GM21529 (cell line): ENCODE data around the gene ULK4.

Source experiments
- ATAC-seq: cut with Tn5 transposase; IDR thresholded peaks from one replicate; pipeline ENCODE4 v1.9.1; 2021; ENCODE audit not compliant: unreplicated experiment

ULK4 gene

GRCh38 chr3:41508063-41508696 is 453.7 kb downstream of the ULK4 start:
- no peak for ATAC-seq

GRCh38 chr3:41507336-41508062 is 454.4 kb downstream of the ULK4 start:
- ATAC-seq: no peak

- ATAC-seq: no peak
Observed at GRCh38 chr3:41503998-41504623, 457.8 kb downstream of the ULK4 start.

GRCh38 chr3:41502481-41502880 is 459.4 kb downstream of the ULK4 start:
- no peak for ATAC-seq

GRCh38 chr3:41502023-41502422 is 459.9 kb downstream of the ULK4 start:
- ATAC-seq: no peak

- no peak for ATAC-seq
Observed at GRCh38 chr3:41498847-41499246, 463.1 kb downstream of the ULK4 start.

- ATAC-seq: no peak
Observed at GRCh38 chr3:41490360-41490759, 471.5 kb downstream of the ULK4 start.

- ATAC-seq: no peak
Observed at GRCh38 chr3:41489231-41489630, 472.7 kb downstream of the ULK4 start.

GRCh38 chr3:41488501-41488900 is 473.4 kb downstream of the ULK4 start:
- ATAC-seq: no peak

GRCh38 chr3:41485484-41485883 is 476.4 kb downstream of the ULK4 start:
- ATAC-seq: no peak

- no peak for ATAC-seq
Observed at GRCh38 chr3:41482134-41482533, 479.8 kb downstream of the ULK4 start.

- no peak for ATAC-seq
Observed at GRCh38 chr3:41478278-41478677, 483.6 kb downstream of the ULK4 start.

GRCh38 chr3:41477399-41478014 is 484.4 kb downstream of the ULK4 start:
- ATAC-seq: no peak

GRCh38 chr3:41469083-41469482 is 492.8 kb downstream of the ULK4 start:
- no peak for ATAC-seq

- no peak for ATAC-seq
Observed at GRCh38 chr3:41467481-41467880, 494.4 kb downstream of the ULK4 start.

- no peak for ATAC-seq
Observed at GRCh38 chr3:41464858-41465257, 497.0 kb downstream of the ULK4 start.

- no peak for ATAC-seq
Observed at GRCh38 chr3:41464401-41464800, 497.5 kb downstream of the ULK4 start.

GRCh38 chr3:41462103-41462691 is 499.7 kb downstream of the ULK4 start:
- no peak for ATAC-seq

- no peak for ATAC-seq
Observed at GRCh38 chr3:41460736-41461135, 501.2 kb downstream of the ULK4 start.

GRCh38 chr3:41457176-41457575 is 504.7 kb downstream of the ULK4 start:
- ATAC-seq: no peak

- no peak for ATAC-seq
Observed at GRCh38 chr3:41456162-41456561, 505.7 kb downstream of the ULK4 start.
